GM12892 (cell line): ENCODE measurements around the gene CGB8.

ENCODE experiments used
- POLR2A ChIP-seq: IDR thresholded peaks from 2 replicates; pipeline ENCODE4 v1.6.1; 2011; ENCODE audit warnings: low read depth, low read length, control low read depth
- POLR2AphosphoS5 ChIP-seq: IDR thresholded peaks from 2 replicates; pipeline ENCODE4 v1.6.1; 2011; ENCODE audit warnings: low read depth, low read length, control low read depth

GRCh38 chr19:49006905-49007304 lies 42.0 kb downstream of the CGB8 start:
- no peak for TF ChIP-seq POLR2A
- TF ChIP-seq POLR2AphosphoS5 = no peak
